Psoas muscle (tissue), 8 donors: ENCODE results near the gene CHPT1. TPM values are rescaled to one million over a fixed set of nuclear protein-coding genes. Genes with fewer than 3 reads are reported as not detected.

Source experiments
- ATAC-seq, 4 donors: fragments of 200-7000 bp; cut with Tn5 transposase; one replicate each; pipeline ENCODE4 v1.9.1; 2020; ENCODE audit warnings: moderate library complexity in 3 of 4, mild to moderate bottlenecking in 2 of 4
- DNase-seq, 2 donors: peaks; one replicate each; pipeline ENCODE4 v3.0.0-alpha.2; 2020
- H3K27ac ChIP-seq: fragments of 200-600 bp; one replicate; pipeline ENCODE4 v1.8.0; 2022
- H3K27me3 ChIP-seq, 3 donors: fragments of 200-600 bp in 1 of 3; one replicate each; pipeline versions ENCODE4 v1.6.1 to v1.8.0; 2013 to 2022; ENCODE audit warnings: low read length in 2 of 3, mild to moderate bottlenecking in 2 of 3, moderate library complexity in 1 of 3; ENCODE audit not compliant: insufficient read depth in 3 of 3
- H3K36me3 ChIP-seq, 2 donors: fragments of 200-600 bp in 1 of 2; one replicate each; pipeline versions ENCODE4 v1.6.1 to v1.8.0; 2013 to 2022; ENCODE audit warnings: low read depth in 1 of 2, mild to moderate bottlenecking in 1 of 2, moderate library complexity in 1 of 2; ENCODE audit not compliant: insufficient read depth in 1 of 2
- H3K4me1 ChIP-seq: fragments of 200-600 bp; one replicate; pipeline ENCODE4 v1.8.0; 2022
- H3K4me3 ChIP-seq: fragments of 200-600 bp; one replicate; pipeline ENCODE4 v1.8.0; 2022; ENCODE audit warnings: mild to moderate bottlenecking
- H3K9me3 ChIP-seq: fragments of 200-600 bp; one replicate; pipeline ENCODE4 v1.8.0; 2022
- WGBS, 3 donors: extraction: QIAGEN DNeasy Blood & Tissue Kit; methylation state at CpG; one replicate each; pipeline versions ENCODE4 v1.1.6 to v1.1.7; 2013; 5-methylcytosine and 5-hydroxymethylcytosine counted together
- intact Hi-C, 2 donors: fragments of 100-400 bp; cut with DNase I; formaldehyde crosslinking; loops; one replicate each; pipeline versions ENCODE4 v1.11.0 to v1.14.2; 2022
- polyA plus RNA-seq, 3 donors: library from polyadenylated mRNA; stranded (reverse); fragments of 200-250 nt; gene quantifications; one replicate each; pipeline ENCODE4 v1.2.3, GENCODE V29; 2013
- total RNA-seq, 4 donors: library from RNA; stranded (reverse); fragmentation: NEBNext Ultra II Directional in 2 of 4; extraction: Animal tissue kit (Norgen Biotek cat#: 25700) in 2 of 4; gene quantifications; one replicate each; pipeline versions ENCODE4 v1.2.1 to v1.2.4, GENCODE V29; 2021 to 2023
- TF ChIP-seq, protein P1 (sequence below): fragments of 200-600 bp; IDR thresholded peaks from one replicate; pipeline ENCODE4 v1.8.0; 2022; ENCODE audit warnings: antibody characterized with exemption
- donor health status: healthy with polysubstance abuse.
- donor health status: DM: no; HTN: no; CAD: no; lungs with moderate emphysema.
- donor health status: Bipolar disorder and iron deficiency.
- donor health status: healthy.
- donor health status: DM: yes; HTN: yes; CAD: no.
- donor health status: DM: no; HTN: no; CAD: no.
- donor health status: DM: no; HTN: no; CAD: no.
- donor health status: DM: yes; HTN: yes; CAD: no.

Gene CHPT1
- total and polyA plus RNA-seq, 7 donors, result 17.9 to 38.9 (median 20.7) TPM

DNA sequence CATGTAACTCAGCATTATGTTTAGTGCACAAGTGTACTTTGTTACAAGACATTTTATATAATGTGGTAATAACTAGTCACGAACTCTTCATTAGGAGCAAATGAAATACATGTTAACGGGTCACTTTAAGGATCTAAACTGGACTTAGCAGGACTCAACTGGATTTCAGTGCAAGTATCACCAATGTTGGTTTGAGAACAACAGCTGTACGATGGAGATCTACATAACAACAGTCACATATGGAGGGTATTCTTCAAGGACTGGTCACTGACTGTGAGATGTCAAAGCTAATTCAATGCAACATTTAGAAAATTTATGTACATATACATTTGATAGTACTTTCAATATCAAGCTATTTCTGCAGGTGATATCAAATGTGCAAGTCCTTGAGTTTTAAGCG is 64.3 kb downstream of the CHPT1 start:
- Histone ChIP-seq H3K27ac (no peak overlapping the region), H3K9me3 (no peaks in the 10 kb centered on the region), H3K36me3 (peaks cover 0 to 93% of the 10 kb centered on the region in 2 donors), H3K4me1 (no peaks in the 10 kb centered on the region), H3K27me3 (no peaks in the 10 kb centered on the region), H3K4me3 (no peak overlapping the region)
- WGBS, 3 donors, result 89 to 93% (median 90%) methylated on average over 4 of the region's 4 CpGs
- TF ChIP-seq, protein P1, sequence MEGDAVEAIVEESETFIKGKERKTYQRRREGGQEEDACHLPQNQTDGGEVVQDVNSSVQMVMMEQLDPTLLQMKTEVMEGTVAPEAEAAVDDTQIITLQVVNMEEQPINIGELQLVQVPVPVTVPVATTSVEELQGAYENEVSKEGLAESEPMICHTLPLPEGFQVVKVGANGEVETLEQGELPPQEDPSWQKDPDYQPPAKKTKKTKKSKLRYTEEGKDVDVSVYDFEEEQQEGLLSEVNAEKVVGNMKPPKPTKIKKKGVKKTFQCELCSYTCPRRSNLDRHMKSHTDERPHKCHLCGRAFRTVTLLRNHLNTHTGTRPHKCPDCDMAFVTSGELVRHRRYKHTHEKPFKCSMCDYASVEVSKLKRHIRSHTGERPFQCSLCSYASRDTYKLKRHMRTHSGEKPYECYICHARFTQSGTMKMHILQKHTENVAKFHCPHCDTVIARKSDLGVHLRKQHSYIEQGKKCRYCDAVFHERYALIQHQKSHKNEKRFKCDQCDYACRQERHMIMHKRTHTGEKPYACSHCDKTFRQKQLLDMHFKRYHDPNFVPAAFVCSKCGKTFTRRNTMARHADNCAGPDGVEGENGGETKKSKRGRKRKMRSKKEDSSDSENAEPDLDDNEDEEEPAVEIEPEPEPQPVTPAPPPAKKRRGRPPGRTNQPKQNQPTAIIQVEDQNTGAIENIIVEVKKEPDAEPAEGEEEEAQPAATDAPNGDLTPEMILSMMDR, result no peak
- ATAC-seq (no peak), DNase-seq (no peak)
- intact Hi-C loops, result no loop called here

- H3K36me3 ChIP-seq, result peaks cover 0 to 93% of the 10 kb centered on the region in 2 donors
- peak overlapping the region; percentile 15 for H3K27ac ChIP-seq
- no peak overlapping the region for H3K4me3 ChIP-seq
- no peaks in the 10 kb centered on the region for H3K9me3 ChIP-seq
- H3K4me1 ChIP-seq, result no peaks in the 10 kb centered on the region
- no peak for DNase-seq
- H3K27me3 ChIP-seq, result no peaks in the 10 kb centered on the region
- peak in 3 of 4 donors; percentile 38 to 50 (median 40) for ATAC-seq
- intact Hi-C loops, result no loop called here
- WGBS, 3 donors, result 65 to 80% (median 67%) methylated on average over 6 of the region's 6 CpGs
- TF ChIP-seq, protein P1, result no peak
These were observed 65.9 kb downstream of the CHPT1 start for GRCh38 chr12:101763246-101763931.

DNA sequence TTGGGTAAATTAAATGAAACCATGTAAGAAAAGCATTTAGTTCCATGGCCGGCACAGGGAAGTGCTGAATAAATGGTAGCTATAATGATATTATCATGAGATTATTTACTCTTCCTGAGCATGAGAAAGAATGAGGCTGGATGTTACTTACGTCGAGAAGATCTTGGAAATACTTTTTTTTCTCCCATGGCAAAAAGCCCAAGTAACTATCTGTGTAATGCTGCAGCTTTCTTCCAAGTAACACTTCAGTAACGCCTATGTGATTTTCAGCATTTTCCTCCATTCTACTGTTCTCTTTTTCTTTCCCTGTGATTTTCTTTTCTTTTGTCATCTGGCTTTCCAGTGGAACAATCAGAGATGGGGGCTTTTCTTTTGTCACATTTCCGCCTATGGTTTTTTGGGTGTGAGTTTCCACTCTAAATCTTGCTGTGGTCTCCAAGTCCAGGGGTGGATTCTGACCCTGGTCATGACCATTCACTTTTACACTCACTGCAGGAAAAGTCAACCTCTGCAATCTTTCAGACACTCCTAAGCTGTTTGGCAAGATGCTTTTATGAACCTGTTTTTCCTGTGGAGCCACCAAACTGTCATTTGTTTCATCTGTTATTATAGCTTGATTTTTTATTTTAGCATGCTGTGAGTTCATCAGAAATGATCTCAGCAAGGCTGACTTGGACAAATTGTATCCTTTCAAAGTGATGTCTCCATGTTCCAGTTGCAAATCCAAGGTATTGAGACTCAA is 66.8 kb downstream of the CHPT1 start:
- Histone ChIP-seq H3K27me3 (no peaks in the 10 kb centered on the region), H3K4me3 (no peak overlapping the region), H3K36me3 (peaks cover 0 to 95% of the 10 kb centered on the region in 2 donors), H3K9me3 (no peaks in the 10 kb centered on the region), H3K4me1 (no peaks in the 10 kb centered on the region), H3K27ac (no peak overlapping the region)
- intact Hi-C loops, result no loop called here
- ATAC-seq (no peak), DNase-seq (no peak)
- WGBS, 3 donors, result 58 to 80% (median 70%) methylated on average over 5 of the region's 5 CpGs
- TF ChIP-seq, protein P1, result no peak

GRCh38 chr12:101767537-101767936 is 70.1 kb downstream of the CHPT1 start:
- no peaks in the 10 kb centered on the region for H3K4me1 ChIP-seq
- H3K36me3 ChIP-seq, result peaks cover 0 to 89% of the 10 kb centered on the region in 2 donors
- H3K4me3 ChIP-seq, result no peak overlapping the region
- 87 to 95% (median 91%) methylated on average over 1 of the region's 1 CpG for WGBS, 3 donors
- H3K27me3 ChIP-seq, result no peaks in the 10 kb centered on the region
- no peak for DNase-seq
- H3K27ac ChIP-seq, result no peak overlapping the region
- ATAC-seq, result no peak
- intact Hi-C loops, result no loop called here
- no peaks in the 10 kb centered on the region for H3K9me3 ChIP-seq
- TF ChIP-seq, protein P1, result no peak
